Measurements from ENCODE around the gene PRPS1.

- TF ChIP-seq CTCF (IDR thresholded peaks at IDR 0.05; ENCODE audit: poor library complexity, severe bottlenecking) (no peak), RAD21 (conservative IDR thresholded peaks at IDR 0.05) (no peak)
These were observed 28.9 kb upstream of the PRPS1 start for GRCh38 chrX:107599450-107599861.

Measured in neural cell (in vitro differentiated cells).